Urothelium cell line (cell line): Measurements from ENCODE around the gene CAPRIN2.

ENCODE experiments used
- DNase-seq: peaks from one replicate; pipeline ENCODE4 v3.0.0; 2011; ENCODE audit warnings: low spot score, mixed read lengths
- FAIRE-seq: peaks from 2 replicates; lab custom pipeline; 2011; peaks lifted over from hg19 to GRCh38; lab: Jason Lieb, UNC

The CAPRIN2 gene, protein sequence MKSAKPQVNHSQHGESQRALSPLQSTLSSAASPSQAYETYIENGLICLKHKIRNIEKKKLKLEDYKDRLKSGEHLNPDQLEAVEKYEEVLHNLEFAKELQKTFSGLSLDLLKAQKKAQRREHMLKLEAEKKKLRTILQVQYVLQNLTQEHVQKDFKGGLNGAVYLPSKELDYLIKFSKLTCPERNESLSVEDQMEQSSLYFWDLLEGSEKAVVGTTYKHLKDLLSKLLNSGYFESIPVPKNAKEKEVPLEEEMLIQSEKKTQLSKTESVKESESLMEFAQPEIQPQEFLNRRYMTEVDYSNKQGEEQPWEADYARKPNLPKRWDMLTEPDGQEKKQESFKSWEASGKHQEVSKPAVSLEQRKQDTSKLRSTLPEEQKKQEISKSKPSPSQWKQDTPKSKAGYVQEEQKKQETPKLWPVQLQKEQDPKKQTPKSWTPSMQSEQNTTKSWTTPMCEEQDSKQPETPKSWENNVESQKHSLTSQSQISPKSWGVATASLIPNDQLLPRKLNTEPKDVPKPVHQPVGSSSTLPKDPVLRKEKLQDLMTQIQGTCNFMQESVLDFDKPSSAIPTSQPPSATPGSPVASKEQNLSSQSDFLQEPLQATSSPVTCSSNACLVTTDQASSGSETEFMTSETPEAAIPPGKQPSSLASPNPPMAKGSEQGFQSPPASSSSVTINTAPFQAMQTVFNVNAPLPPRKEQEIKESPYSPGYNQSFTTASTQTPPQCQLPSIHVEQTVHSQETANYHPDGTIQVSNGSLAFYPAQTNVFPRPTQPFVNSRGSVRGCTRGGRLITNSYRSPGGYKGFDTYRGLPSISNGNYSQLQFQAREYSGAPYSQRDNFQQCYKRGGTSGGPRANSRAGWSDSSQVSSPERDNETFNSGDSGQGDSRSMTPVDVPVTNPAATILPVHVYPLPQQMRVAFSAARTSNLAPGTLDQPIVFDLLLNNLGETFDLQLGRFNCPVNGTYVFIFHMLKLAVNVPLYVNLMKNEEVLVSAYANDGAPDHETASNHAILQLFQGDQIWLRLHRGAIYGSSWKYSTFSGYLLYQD

GRCh38 chr12:30754750-30755394 is at the start of gene CAPRIN2:
Gene CAPRIN2 (minus strand): TSS chr12:30754951. CDS start chr12:30753520, 1,431 bp downstream.
- FAIRE-seq = peak; percentile 87
- DNase-seq = peak; percentile 95

- DNase-seq (peak; percentile 20), FAIRE-seq (no peak)
Observed at GRCh38 chr12:30797689-30798088, 42.9 kb upstream of the CAPRIN2 start.

DNA sequence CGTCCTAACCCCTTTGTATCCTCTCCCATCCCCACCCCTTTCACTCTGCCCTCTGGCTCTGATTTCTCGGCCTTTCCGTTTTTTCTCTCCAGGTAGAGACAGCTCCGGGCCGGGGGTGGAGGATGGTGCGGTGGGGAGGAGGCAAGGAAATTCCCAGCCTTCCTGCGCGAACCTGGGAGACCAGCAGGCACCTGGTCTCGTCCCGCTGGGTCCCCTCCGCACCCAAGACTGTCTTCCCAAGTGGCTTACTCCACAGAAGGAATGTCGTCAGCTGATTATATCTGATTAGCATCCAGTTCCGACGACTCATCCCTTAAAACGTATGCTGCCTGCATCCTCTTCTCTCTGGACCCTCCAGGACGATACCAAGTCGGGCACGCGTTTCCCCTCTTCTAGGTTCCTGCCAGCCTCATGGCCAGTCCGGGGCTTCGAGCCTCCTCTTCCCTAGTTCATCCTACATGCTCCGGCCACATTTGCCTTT is 42.2 kb upstream of the CAPRIN2 start:
- FAIRE-seq (no peak), DNase-seq (peak; percentile 46)

- DNase-seq (peak; percentile 62), FAIRE-seq (no peak)
Observed at GRCh38 chr12:30796313-30796780, 41.6 kb upstream of the CAPRIN2 start.

DNA sequence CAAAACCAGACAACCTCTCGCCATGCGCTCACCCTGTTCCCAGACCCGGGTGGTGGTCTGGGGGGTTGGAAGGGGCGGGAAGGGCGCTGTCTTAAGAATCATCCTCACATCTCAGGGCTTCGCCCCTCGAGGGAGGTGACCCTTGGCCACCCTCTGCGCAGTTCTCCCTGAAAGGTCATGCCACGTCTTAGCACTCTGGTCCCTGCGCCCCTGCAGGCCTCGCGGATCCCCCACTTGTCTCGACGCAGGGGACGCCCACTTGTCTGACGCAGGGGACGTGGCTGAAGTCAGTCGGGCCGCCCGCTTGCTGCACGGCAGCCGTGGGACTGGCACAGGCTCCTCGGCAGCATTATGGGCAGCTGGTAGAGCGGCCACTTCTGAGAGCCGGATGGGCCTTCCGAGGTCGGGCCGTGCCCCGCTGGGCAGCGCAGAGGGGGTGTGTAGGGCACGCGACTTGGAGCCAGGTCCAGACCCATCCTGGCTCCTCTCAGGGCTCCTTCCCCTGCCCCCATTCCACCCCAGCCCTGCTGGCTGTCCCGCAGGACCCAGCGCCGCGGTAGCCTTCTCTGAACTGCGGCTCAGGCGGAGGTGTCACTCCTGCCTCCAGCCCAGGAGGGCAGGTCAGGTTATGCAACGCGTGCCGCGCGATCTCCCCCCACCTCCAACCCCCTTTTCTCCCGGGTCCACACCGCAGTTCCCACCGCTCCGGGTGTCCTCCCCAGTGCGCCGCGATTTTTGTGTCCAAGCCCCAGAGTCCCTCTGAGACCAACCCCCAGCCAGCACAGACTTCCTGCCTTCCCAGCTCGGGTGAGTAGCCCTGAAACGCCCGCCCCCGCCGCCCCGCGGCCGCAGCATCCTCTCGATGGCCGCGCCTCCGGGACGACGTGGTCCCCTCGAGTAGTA is 40.9 kb upstream of the CAPRIN2 start:
- FAIRE-seq (peak; percentile 93), DNase-seq (peak; percentile 80)

GRCh38 chr12:30794591-30795409 is 40.0 kb upstream of the CAPRIN2 start:
- peak; percentile 5 for FAIRE-seq
- peak; percentile 84 for DNase-seq

- FAIRE-seq = no peak
Observed at GRCh38 chr12:30794020-30794419, 39.3 kb upstream of the CAPRIN2 start.

DNA sequence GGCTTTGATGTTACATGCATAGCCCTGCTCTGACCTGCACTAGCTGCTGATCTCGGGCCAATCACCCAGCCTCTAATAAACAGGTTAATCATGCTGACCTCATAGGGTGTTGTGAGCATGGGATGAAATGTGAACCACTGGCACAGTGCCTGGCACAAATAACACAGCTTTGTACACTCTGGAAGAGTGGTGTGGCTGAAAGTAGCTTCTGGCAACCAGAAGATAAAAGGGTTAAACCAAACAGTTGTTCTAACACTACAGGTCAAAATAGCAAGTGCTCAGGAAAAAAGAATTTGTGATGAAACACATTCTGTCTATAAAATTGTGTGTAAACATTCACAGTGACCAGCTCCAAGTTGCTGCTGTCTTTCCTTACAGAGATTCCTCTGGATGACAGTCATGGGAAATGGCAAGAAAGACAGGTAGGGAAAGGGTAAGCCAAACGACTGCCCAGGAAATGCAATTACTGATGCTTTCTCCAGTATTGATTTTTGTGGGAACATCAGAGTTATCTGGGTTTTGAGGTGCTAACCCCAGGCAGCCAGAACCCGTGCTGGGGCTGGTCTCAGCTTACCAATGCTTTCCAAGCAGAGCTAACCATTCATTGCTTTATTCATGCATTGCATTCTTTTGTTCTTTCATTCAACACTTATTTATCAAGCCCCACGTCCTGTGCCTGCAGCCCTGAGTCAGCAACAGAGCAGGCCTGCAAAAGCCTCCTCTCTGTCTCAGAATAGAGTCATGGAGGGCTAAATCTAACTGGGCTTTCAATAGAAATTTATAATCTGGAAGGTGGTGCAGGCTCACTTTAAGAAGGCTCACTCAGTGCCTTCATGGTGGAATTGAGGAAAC is 38.1 kb upstream of the CAPRIN2 start:
- FAIRE-seq (no peak), DNase-seq (peak; percentile 18)

More at GRCh38 chr12:30794020-30794419, 39.3 kb upstream of the CAPRIN2 start:
- DNase-seq = peak; percentile 11

DNA sequence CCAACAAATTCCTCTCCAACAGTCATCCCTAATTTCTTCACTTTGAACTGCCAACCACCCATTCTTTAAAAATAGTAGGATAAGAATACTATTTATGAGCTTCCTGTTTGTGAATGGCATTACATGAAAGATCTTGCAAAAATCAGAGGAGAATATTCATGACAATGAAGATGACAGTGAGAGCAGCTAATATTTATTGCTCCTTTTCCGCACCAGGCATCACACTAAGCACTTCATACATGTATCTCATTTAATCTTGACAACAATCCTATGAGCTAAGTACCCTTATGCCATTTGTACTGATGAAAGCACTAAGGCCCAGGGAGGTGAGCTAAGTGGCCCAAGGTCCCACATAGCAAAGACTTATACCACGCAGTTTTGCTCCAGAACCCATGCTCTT is 37.3 kb upstream of the CAPRIN2 start:
- DNase-seq (no peak), FAIRE-seq (no peak)

- DNase-seq = no peak
- FAIRE-seq = no peak
Observed at GRCh38 chr12:30788754-30789153, 34.0 kb upstream of the CAPRIN2 start.

- FAIRE-seq = no peak
- no peak for DNase-seq
Observed at GRCh38 chr12:30785630-30786029, 30.9 kb upstream of the CAPRIN2 start.

DNA sequence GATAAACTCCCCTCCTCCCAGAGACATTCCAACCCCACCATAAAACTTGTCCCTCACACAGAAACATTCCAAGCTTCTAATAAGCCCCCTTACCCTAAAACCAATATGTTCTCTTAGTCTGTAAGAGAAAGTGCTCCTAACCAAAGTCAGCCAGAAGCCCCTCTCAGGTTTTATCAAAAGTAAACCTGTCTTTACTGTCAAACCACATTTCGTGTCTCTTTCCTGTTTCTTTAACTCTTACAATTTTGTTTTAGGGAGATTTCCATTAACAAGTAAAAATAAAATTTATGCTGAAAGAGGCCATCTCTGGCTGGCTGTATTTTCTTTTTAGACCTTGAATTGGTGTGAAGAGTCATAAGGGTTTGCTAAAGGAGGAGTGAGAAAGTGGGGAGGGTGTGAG is 29.8 kb upstream of the CAPRIN2 start:
- DNase-seq (no peak), FAIRE-seq (no peak)

GRCh38 chr12:30783946-30784345 is 29.2 kb upstream of the CAPRIN2 start:
- DNase-seq (no peak), FAIRE-seq (no peak)

DNA sequence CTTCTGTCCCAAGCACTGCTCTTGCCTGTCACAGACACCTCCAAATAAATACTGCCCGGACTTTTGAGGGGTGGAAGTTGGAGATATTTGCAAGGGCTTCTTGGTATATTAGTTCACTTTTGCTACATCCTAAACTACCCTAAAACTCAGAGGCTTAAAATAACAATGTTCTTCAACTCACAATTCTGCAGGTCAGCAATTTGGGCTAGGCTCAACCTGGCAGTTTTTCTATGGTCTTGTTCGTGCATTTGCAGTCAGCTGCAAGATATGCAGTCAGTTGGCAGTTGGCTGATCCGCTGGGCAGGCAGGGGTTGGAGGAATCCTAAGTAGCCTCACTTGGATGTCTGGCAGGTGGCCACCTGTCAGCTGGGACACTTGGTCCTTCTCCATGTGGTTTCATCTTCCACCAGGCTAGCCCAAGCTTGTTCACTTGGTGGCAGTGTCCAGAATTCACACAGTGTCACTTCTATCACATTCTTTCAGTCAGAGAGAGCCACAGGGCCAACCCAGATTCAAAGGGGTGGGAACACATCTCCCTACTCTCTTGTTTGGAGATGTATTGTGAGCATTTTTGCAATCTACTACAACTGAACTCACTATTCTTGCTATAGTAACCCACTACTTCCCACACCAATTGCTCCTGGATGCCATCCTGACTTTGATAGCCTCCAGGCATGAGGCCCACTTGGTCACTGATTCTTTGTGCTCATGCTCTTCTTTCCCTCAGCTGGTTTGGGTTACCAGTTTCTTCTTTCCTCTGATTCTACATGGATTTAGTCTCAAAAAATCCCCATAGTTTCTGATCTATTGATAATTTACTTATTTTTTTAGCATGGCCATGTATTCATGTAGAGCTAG is 27.8 kb upstream of the CAPRIN2 start:
- no peak for FAIRE-seq

GRCh38 chr12:30779578-30779977 is 24.8 kb upstream of the CAPRIN2 start:
- no peak for FAIRE-seq

More for the DNA sequence above, 27.8 kb upstream of the CAPRIN2 start:
- DNase-seq = no peak

DNA sequence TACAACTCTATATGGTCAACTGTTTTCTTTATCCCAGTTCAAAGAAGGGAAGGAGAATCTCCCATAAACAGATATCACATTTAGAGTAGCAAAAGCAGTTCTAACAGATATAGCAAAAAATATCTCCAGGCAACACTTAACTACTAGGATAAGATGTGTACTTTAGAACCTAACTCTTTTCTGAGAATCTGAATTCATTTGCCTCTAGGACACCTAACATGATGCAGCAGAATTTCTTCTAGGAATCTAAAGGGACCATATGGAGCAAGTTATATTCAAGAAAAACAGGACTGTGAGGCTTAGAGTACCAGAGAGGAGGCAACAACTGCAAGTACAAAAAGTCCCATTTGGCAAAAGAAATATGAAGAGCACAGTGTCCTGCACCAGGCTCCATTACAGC is 24.4 kb upstream of the CAPRIN2 start:
- no peak for DNase-seq
- no peak for FAIRE-seq

More at GRCh38 chr12:30779578-30779977, 24.8 kb upstream of the CAPRIN2 start:
- no peak for DNase-seq

DNA sequence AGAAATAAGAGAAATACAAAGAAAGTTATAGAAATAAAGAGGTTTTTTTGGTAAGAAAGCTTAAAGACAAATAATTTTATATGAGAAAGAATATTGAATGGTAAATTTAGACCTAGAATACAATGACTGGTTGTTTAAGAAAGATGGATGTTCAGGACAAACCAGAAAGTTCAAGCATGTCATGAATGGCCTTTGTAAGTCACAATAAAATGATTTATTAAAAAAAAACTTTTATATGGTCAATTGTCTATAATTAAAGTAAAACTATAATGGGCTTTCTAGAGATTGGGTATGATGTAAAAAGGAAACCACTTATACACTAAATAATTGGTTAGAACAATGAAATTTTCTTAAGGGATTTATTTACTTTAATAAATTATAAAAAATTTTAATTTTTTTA is 19.8 kb upstream of the CAPRIN2 start:
- DNase-seq = no peak
- FAIRE-seq = no peak
